Astrocyte (in vitro differentiated cells and primary cell): ENCODE results near the gene FBN1.

Experiments used
- CTCF ChIP-seq: IDR thresholded peaks from 2 replicates; pipeline ENCODE4 v1.5.1; 2011; ENCODE audit warnings: low read depth, mild to moderate bottlenecking, inconsistent platforms, low read length, moderate library complexity; ENCODE audit not compliant: insufficient read depth
- EZH2 ChIP-seq: IDR thresholded peaks from 2 replicates; pipeline ENCODE4 v1.6.1; 2012; ENCODE audit warnings: mild to moderate bottlenecking, low read length, inconsistent platforms; ENCODE audit not compliant: insufficient read depth

DNA sequence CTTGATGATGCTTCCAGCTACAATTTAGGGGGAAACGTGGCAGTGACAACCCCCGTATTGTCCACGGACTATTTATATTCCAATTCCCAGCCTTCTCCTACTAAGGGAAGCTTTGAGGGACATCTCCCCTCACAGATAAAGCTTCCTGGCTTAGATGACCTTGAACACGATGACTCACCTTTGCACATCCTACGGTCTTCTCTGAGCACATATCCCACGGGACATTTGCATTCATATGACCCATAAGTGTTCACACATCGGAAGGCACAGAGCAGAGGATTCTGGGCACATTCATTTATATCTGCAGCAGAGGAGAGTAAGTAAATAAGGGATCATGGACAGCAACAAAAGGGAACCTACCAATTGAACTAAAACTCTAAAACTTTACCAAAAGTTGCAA is 212.8 kb downstream of the FBN1 start:
- TF ChIP-seq CTCF, result no peak
- no peak for TF ChIP-seq EZH2
